DMS79 treated with DMSO at 0.1 percent for 48 hours (cell line): ENCODE results near the gene GAP43.

Experiments used
- DNase-seq: peaks from one replicate; lab custom pipeline; 2025; lab: John Stamatoyannopoulos, UW

Gene GAP43

GRCh38 chr3:115623044-115623868 is at the start of gene GAP43:
TSS of gene GAP43 (plus strand) at chr3:115623510. CDS start at chr3:115623690, 180 bp downstream.
- peak; percentile 67 for DNase-seq

GRCh38 chr3:115576325-115576875 is 46.9 kb upstream of the GAP43 start:
- no peak for DNase-seq

- no peak for DNase-seq
Observed at GRCh38 chr3:115577000-115577399, 46.3 kb upstream of the GAP43 start.

GRCh38 chr3:115578331-115578730 is 45.0 kb upstream of the GAP43 start:
- no peak for DNase-seq

GRCh38 chr3:115580566-115580965 is 42.7 kb upstream of the GAP43 start:
- no peak for DNase-seq

GRCh38 chr3:115581362-115582135 is 41.8 kb upstream of the GAP43 start:
- no peak for DNase-seq

- no peak for DNase-seq
Observed at GRCh38 chr3:115588201-115589115, 34.9 kb upstream of the GAP43 start.

GRCh38 chr3:115590873-115591272 is 32.4 kb upstream of the GAP43 start:
- DNase-seq = no peak

GRCh38 chr3:115595611-115596275 is 27.6 kb upstream of the GAP43 start:
- DNase-seq = no peak

- no peak for DNase-seq
Observed at GRCh38 chr3:115598216-115598615, 25.1 kb upstream of the GAP43 start.

- DNase-seq = no peak
Observed at GRCh38 chr3:115602194-115602593, 21.1 kb upstream of the GAP43 start.

GRCh38 chr3:115611630-115612029 is 11.7 kb upstream of the GAP43 start:
- DNase-seq = no peak

- DNase-seq = no peak
Observed at GRCh38 chr3:115615001-115615814, 8.1 kb upstream of the GAP43 start.

GRCh38 chr3:115616461-115616860 is 6.8 kb upstream of the GAP43 start:
- no peak for DNase-seq

- DNase-seq = no peak
Observed at GRCh38 chr3:115617591-115617990, 5.7 kb upstream of the GAP43 start.

GRCh38 chr3:115624029-115624741 is 875 bp downstream of the GAP43 start:
- DNase-seq = peak; percentile 24

GRCh38 chr3:115624901-115625300 is 1.6 kb downstream of the GAP43 start:
- no peak for DNase-seq

GRCh38 chr3:115626006-115626409 is 2.7 kb downstream of the GAP43 start:
- DNase-seq = no peak

GRCh38 chr3:115626721-115627120 is 3.4 kb downstream of the GAP43 start:
- DNase-seq = no peak
